ENCODE measurements around the gene SOX2.

GRCh38 chr3:181726351-181727330, 14.9 kb downstream of the SOX2 start:
- TF ChIP-seq EP300 (IDR thresholded peaks at IDR 0.05) (no peak), POLR2A (IDR thresholded peaks at IDR 0.05) (no peak)
- TF ChIP-seq, protein P1, sequence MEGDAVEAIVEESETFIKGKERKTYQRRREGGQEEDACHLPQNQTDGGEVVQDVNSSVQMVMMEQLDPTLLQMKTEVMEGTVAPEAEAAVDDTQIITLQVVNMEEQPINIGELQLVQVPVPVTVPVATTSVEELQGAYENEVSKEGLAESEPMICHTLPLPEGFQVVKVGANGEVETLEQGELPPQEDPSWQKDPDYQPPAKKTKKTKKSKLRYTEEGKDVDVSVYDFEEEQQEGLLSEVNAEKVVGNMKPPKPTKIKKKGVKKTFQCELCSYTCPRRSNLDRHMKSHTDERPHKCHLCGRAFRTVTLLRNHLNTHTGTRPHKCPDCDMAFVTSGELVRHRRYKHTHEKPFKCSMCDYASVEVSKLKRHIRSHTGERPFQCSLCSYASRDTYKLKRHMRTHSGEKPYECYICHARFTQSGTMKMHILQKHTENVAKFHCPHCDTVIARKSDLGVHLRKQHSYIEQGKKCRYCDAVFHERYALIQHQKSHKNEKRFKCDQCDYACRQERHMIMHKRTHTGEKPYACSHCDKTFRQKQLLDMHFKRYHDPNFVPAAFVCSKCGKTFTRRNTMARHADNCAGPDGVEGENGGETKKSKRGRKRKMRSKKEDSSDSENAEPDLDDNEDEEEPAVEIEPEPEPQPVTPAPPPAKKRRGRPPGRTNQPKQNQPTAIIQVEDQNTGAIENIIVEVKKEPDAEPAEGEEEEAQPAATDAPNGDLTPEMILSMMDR (IDR thresholded peaks at IDR 0.05) = no peak
